NCI-H2227 (cell line): ENCODE measurements around the gene CXorf65.

Experiments used
- DNase-seq: peaks from one replicate; lab custom pipeline; 2025; ENCODE audit not compliant: unreplicated experiment; lab: John Stamatoyannopoulos, UW

CXorf65 gene

DNA sequence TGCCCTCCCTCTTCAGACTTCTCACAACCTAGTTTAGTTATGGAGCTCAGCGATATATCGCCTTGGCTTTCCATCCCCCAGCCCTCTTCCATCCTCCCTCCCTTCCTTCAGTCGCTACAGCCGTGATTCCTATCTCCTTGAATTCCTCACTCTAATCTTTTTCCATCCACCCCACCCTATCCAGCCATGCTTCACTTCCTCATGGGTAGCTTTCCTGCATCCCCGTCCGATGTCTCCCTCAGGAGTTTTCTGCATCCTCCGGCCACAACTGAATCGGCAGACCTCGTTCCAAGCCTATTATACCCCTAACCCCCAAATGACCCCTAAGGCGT is 38.9 kb downstream of the CXorf65 start:
- no peak for DNase-seq

DNA sequence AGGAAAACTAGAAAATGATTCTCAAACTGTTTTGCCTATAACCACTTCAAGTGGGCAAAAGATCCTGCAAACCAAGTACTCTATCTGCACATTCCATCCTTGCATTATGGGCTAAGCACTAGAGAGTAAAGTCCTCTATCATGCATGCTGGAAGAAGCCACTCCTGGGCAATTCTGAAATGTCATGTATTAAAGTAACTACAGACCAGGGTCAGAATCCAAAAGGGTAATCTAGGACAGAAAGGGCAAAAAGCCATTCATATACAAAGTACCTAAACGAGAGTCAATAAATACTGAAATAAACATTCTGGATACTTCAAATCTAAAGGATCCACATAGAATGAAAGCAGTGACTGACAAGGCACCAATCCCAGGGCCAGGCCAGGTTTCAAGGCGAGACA is 39.5 kb downstream of the CXorf65 start:
- no peak for DNase-seq

DNA sequence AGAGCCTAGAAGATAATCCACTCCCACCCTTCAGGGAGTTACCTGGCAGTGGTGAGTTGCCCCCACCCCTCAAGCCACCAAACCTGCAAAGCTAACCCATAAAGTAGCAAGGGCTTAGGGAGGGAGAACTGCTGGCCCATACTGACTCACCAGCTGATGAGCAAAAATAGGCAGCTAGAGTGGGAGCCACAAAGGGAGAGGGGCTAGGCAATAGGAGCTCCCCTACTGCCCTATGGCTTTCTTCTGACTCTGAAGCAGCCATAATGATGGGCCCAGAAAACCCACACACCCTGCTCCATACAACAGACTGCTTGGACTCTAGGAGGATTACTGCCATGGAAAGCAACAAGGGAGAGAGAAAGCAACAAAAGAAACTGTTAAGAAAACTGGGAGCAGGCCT is 46.4 kb downstream of the CXorf65 start:
- DNase-seq = no peak

DNA sequence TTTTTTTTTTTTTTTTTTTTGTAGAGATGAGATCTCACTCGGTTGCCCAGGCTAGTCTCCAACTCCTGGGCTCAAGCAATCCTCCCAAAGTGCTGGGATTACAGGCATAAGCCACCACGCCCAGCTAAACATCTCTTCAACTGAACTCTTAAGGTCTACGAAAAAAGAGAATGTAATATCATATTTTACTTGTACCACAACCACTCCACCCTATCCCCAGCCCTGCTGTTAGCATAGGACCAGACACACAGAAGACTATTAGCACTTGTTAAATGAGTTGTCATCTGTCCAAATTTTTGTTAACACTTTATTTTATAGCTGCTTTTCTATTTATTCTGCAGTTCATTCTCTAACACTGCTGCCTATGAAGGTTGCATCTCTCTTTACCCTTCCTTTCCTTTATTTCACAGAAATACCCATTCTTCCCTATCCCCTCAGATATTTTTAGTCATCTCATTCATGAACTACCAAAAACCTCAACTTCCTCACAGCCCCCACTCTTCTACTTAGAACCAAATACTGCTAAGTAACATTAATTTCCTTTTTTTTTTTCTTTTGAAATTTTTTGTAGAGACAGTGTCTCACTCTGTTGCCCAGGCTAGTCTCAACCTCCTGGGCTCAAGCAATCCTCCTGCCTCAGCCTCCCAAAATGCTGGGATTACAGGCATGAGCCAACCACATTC is 48.6 kb downstream of the CXorf65 start:
- DNase-seq = no peak

- no peak for DNase-seq
Observed at GRCh38 chrX:71056867-71057266, 49.7 kb downstream of the CXorf65 start.
